Measurements from ENCODE around the gene GCNT1. TPM values are rescaled to one million over a fixed set of nuclear protein-coding genes. Genes with fewer than 3 reads are reported as not detected.

The GCNT1 gene
- total and polyA plus RNA-seq, 2 donors from 2014 or later: 0.88 to 8.3 TPM

DNA sequence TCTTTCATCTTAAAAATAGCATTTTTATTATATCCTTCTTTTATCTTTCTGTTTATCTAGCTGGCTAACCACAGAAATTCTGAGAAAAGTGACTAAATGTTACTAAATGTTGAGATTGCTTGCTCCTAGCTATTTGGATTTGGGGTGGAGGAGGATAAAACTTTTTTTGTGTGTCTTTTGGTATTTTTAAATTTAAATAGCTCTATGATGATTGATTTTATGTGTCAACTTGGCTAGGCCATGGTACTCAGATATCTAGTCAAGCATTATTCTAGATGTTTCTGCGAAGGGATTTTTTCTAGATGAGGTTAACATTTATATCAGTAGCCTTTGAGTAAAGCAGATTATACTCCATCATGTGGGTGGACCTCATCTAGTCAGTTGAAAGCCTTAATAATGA, 75.0 kb downstream of the GCNT1 start:
- TF ChIP-seq, protein P1, sequence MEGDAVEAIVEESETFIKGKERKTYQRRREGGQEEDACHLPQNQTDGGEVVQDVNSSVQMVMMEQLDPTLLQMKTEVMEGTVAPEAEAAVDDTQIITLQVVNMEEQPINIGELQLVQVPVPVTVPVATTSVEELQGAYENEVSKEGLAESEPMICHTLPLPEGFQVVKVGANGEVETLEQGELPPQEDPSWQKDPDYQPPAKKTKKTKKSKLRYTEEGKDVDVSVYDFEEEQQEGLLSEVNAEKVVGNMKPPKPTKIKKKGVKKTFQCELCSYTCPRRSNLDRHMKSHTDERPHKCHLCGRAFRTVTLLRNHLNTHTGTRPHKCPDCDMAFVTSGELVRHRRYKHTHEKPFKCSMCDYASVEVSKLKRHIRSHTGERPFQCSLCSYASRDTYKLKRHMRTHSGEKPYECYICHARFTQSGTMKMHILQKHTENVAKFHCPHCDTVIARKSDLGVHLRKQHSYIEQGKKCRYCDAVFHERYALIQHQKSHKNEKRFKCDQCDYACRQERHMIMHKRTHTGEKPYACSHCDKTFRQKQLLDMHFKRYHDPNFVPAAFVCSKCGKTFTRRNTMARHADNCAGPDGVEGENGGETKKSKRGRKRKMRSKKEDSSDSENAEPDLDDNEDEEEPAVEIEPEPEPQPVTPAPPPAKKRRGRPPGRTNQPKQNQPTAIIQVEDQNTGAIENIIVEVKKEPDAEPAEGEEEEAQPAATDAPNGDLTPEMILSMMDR (IDR thresholded peaks at IDR 0.05; ENCODE audit: borderline replicate concordance, extremely low read depth, insufficient read depth): no peak
- Histone ChIP-seq H3K36me3 (ENCODE audit: control insufficient read depth in 2 of 3, insufficient read depth in 3 of 3, low read length in 3 of 3) (no peaks in the 10 kb centered on the region), H3K9me3 (ENCODE audit: control insufficient read depth in 2 of 3, insufficient read depth in 1 of 3, low read length in 3 of 3) (no peaks in the 10 kb centered on the region), H3K27ac (ENCODE audit: low read depth in 2 of 2, low read length in 2 of 2) (no peak overlapping the region), H3K4me3 (ENCODE audit: low read length in 3 of 3) (no peak overlapping the region), H3K27me3 (ENCODE audit: control insufficient read depth, insufficient read depth, low read length) (no peaks in the 10 kb centered on the region), H3K9ac (ENCODE audit: low read length in 3 of 3) (no peak overlapping the region), H3K4me1 (ENCODE audit: control insufficient read depth in 2 of 3, insufficient read depth in 2 of 3, low read depth in 1 of 3, low read length in 3 of 3) (peaks cover 0 to 3% (median 0%) of the 10 kb centered on the region in 3 donors)
- FAIRE-seq (no peak), DNase-seq (no peak)
- intact Hi-C loops (cut with DNase I): loop anchor here (10.0 kb wide), 1 partner anchor 1409 kb away; no protein-coding TSS in a partner anchor

DNA sequence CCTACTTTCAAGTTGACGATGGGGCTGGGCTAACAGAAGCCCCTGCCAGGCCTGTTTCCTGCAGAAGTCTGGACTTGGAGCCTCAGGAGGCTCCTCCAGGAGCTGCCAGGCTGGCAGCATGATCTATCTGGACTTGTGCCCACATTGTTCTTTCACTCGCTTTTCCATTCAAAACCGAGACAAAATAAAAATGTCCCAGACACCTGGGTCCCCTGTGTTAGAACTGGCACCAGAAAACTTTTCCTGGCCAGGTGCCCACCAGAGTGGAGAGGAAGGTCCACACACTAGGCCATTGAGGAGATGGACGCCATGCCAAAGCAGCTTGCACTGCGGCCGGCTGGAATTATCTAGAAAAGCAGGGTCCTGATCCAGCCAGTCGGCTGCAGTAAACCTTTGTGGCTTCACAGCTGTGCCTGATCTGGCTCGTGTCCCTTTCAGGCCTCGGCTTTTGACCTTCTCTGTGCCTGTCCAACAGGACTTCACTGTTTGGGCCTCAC, 78.2 kb downstream of the GCNT1 start:
- no peaks in the 10 kb centered on the region for H3K9me3 ChIP-seq (ENCODE audit: control insufficient read depth in 2 of 3, insufficient read depth in 1 of 3, low read length in 3 of 3)
- no peaks in the 10 kb centered on the region for H3K36me3 ChIP-seq (ENCODE audit: control insufficient read depth in 2 of 3, insufficient read depth in 3 of 3, low read length in 3 of 3)
- H3K27ac ChIP-seq (ENCODE audit: low read depth in 2 of 2, low read length in 2 of 2): no peak overlapping the region
- TF ChIP-seq, protein P1 (IDR thresholded peaks at IDR 0.05; ENCODE audit: borderline replicate concordance, extremely low read depth, insufficient read depth): no peak
- no peak for FAIRE-seq
- no peak overlapping the region for H3K9ac ChIP-seq (ENCODE audit: low read length in 3 of 3)
- peak in 1 of 5 donors; percentile 79 for DNase-seq
- no peak overlapping the region for H3K4me3 ChIP-seq (ENCODE audit: low read length in 3 of 3)
- peaks cover 0 to 3% (median 0%) of the 10 kb centered on the region in 3 donors for H3K4me1 ChIP-seq (ENCODE audit: control insufficient read depth in 2 of 3, insufficient read depth in 2 of 3, low read depth in 1 of 3, low read length in 3 of 3)
- H3K27me3 ChIP-seq (ENCODE audit: control insufficient read depth, insufficient read depth, low read length): no peaks in the 10 kb centered on the region
- intact Hi-C loops (cut with DNase I): loop anchor here (10.0 kb wide), 1 partner anchor 1412 kb away; no protein-coding TSS in a partner anchor

DNA sequence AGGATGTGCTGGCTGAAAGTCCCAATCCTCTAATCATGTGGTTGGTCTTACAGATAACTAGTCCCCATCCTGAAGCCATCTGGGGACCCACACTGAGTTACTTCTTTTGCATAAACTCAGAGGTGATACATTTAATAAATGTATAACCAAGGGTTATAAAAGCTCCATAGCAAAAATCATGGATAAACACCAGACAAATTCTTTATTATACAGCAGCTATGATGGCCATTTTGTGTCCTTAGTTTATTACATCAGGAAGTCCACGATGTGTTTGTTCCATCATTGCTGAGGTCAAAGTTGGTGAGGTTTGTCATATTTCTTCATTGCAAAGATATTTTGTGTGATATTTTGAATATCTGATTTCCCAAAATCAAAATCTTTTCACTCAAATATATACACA, 80.2 kb downstream of the GCNT1 start:
- Histone ChIP-seq H3K4me3 (ENCODE audit: low read length in 3 of 3) (no peak overlapping the region), H3K27me3 (ENCODE audit: control insufficient read depth, insufficient read depth, low read length) (no peaks in the 10 kb centered on the region), H3K36me3 (ENCODE audit: control insufficient read depth in 2 of 3, insufficient read depth in 3 of 3, low read length in 3 of 3) (no peaks in the 10 kb centered on the region), H3K27ac (ENCODE audit: low read depth in 2 of 2, low read length in 2 of 2) (no peak overlapping the region), H3K9me3 (ENCODE audit: control insufficient read depth in 2 of 3, insufficient read depth in 1 of 3, low read length in 3 of 3) (no peaks in the 10 kb centered on the region), H3K9ac (ENCODE audit: low read length in 3 of 3) (no peak overlapping the region), H3K4me1 (ENCODE audit: control insufficient read depth in 2 of 3, insufficient read depth in 2 of 3, low read depth in 1 of 3, low read length in 3 of 3) (peaks cover 0 to 1% (median 0%) of the 10 kb centered on the region in 3 donors)
- TF ChIP-seq, protein P1 (IDR thresholded peaks at IDR 0.05; ENCODE audit: borderline replicate concordance, extremely low read depth, insufficient read depth): no peak
- DNase-seq (no peak), FAIRE-seq (no peak)
- intact Hi-C loops (cut with DNase I): loop anchor here (10.0 kb wide), 1 partner anchor 1414 kb away; no protein-coding TSS in a partner anchor

DNA sequence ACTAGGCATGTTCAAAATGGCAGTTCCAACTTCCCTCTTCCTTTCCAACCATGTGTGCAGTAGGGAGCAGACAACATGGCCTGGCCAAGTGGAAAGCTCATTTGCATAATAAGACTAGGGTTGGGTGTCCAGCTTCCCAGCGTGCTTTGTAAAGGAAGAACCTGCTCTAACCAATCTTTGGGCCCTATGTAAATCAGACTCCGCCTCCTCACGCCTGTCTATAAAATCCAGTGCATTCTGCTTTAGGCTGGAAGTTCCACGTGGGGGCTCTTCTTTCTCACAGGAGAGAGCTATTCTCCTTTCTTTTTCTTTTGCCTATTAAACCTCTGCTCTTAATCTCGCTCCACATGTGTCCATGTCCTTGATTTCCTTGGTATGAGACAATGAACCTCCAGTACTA, 83.4 kb downstream of the GCNT1 start:
- Histone ChIP-seq H3K4me3 (ENCODE audit: low read length in 3 of 3) (no peak overlapping the region), H3K27ac (ENCODE audit: low read depth in 2 of 2, low read length in 2 of 2) (no peak overlapping the region), H3K27me3 (ENCODE audit: control insufficient read depth, insufficient read depth, low read length) (no peaks in the 10 kb centered on the region), H3K36me3 (ENCODE audit: control insufficient read depth in 2 of 3, insufficient read depth in 3 of 3, low read length in 3 of 3) (no peaks in the 10 kb centered on the region), H3K9me3 (ENCODE audit: control insufficient read depth in 2 of 3, insufficient read depth in 1 of 3, low read length in 3 of 3) (no peaks in the 10 kb centered on the region), H3K9ac (ENCODE audit: low read length in 3 of 3) (no peak overlapping the region), H3K4me1 (ENCODE audit: control insufficient read depth in 2 of 3, insufficient read depth in 2 of 3, low read depth in 1 of 3, low read length in 3 of 3) (no peaks in the 10 kb centered on the region)
- TF ChIP-seq, protein P1 (IDR thresholded peaks at IDR 0.05; ENCODE audit: borderline replicate concordance, extremely low read depth, insufficient read depth): no peak
- FAIRE-seq: no peak
- intact Hi-C loops (cut with DNase I): no loop called here
- DNase-seq: peak in 1 of 5 donors; percentile 16

All from kidney (tissue), 14 donors.